Measurements from ENCODE around the gene ANXA5. TPM values are rescaled to one million over a fixed set of nuclear protein-coding genes. Genes with fewer than 3 reads are reported as not detected.

Gene ANXA5
- total RNA-seq, 1 donor from 2014 or later = 216 TPM

- Histone ChIP-seq H3K36me3 (peaks cover 15% of the 10 kb centered on the region), H3K4me1 (no peaks in the 10 kb centered on the region), H3K27ac (no peak overlapping the region), H3K9ac (no peak overlapping the region), H3K79me2 (ENCODE audit: low read depth) (peaks cover 17% of the 10 kb centered on the region), H3F3A (ENCODE audit: low read depth) (no peaks in the 10 kb centered on the region), H2AFZ (replicated peaks) (no peak overlapping the region), H3K9me3 (ENCODE audit: low read depth) (no peaks in the 10 kb centered on the region), H3K27me3 (no peaks in the 10 kb centered on the region), H4K20me1 (ENCODE audit: low read depth) (no peaks in the 10 kb centered on the region), H3K4me2 (no peak overlapping the region), H3K4me3 (no peak overlapping the region)
- no peaks in the 10 kb centered on the region for H3K27me3 Mint-ChIP-seq (ENCODE audit: insufficient read depth, low read depth)
- H3K27ac Mint-ChIP-seq = no peak overlapping the region
- no peaks in the 10 kb centered on the region for H3K4me1 Mint-ChIP-seq
- H3K36me3 Mint-ChIP-seq = peaks cover 26% of the 10 kb centered on the region
- TF ChIP-seq EZH2phosphoT487 (IDR thresholded peaks at IDR 0.05) = no peak
- no peak for TF ChIP-seq EZH2 (IDR thresholded peaks at IDR 0.05)
- TF ChIP-seq CTCF (IDR thresholded peaks at IDR 0.05) = no peak
- no peak overlapping the region for H3K4me3 Mint-ChIP-seq
- no peaks in the 10 kb centered on the region for H3K9me3 Mint-ChIP-seq
- DNase-seq (ENCODE audit: low spot score) = no peak
Measured at GRCh38 chr4:121684016-121684415, 12.8 kb downstream of the ANXA5 start.

- Histone ChIP-seq H3K4me1 (no peaks in the 10 kb centered on the region), H3K27me3 (no peaks in the 10 kb centered on the region), H3K27ac (no peak overlapping the region), H3K9me3 (ENCODE audit: low read depth) (no peaks in the 10 kb centered on the region), H2AFZ (replicated peaks) (no peak overlapping the region), H3K79me2 (ENCODE audit: low read depth) (no peaks in the 10 kb centered on the region), H3K9ac (no peak overlapping the region), H3K4me3 (no peak overlapping the region), H3K4me2 (no peak overlapping the region), H4K20me1 (ENCODE audit: low read depth) (no peaks in the 10 kb centered on the region), H3K36me3 (peaks cover 15% of the 10 kb centered on the region), H3F3A (ENCODE audit: low read depth) (no peaks in the 10 kb centered on the region)
- Mint-ChIP-seq H3K4me1 (no peaks in the 10 kb centered on the region), H3K27ac (no peak overlapping the region), H3K27me3 (ENCODE audit: insufficient read depth, low read depth) (no peaks in the 10 kb centered on the region), H3K4me3 (no peak overlapping the region), H3K36me3 (peaks cover 36% of the 10 kb centered on the region), H3K9me3 (no peaks in the 10 kb centered on the region)
- no peak for TF ChIP-seq EZH2 (IDR thresholded peaks at IDR 0.05)
- TF ChIP-seq CTCF (IDR thresholded peaks at IDR 0.05) = no peak
- TF ChIP-seq EZH2phosphoT487 (IDR thresholded peaks at IDR 0.05) = no peak
- DNase-seq (ENCODE audit: low spot score) = no peak
Measured at GRCh38 chr4:121680571-121680970, 16.2 kb downstream of the ANXA5 start.

GRCh38 chr4:121679951-121680350 lies 16.8 kb downstream of the ANXA5 start:
- peaks cover 30% of the 10 kb centered on the region for H3K36me3 Mint-ChIP-seq
- H3K4me1 Mint-ChIP-seq = no peaks in the 10 kb centered on the region

More at GRCh38 chr4:121679951-121680350, 16.8 kb downstream of the ANXA5 start:
- Histone ChIP-seq H4K20me1 (ENCODE audit: low read depth) (no peaks in the 10 kb centered on the region), H3K27me3 (no peaks in the 10 kb centered on the region), H3F3A (ENCODE audit: low read depth) (no peaks in the 10 kb centered on the region), H3K4me1 (no peaks in the 10 kb centered on the region), H3K4me2 (no peak overlapping the region), H3K4me3 (no peak overlapping the region), H3K9me3 (ENCODE audit: low read depth) (no peaks in the 10 kb centered on the region), H3K36me3 (peaks cover 15% of the 10 kb centered on the region), H2AFZ (replicated peaks) (no peak overlapping the region), H3K79me2 (ENCODE audit: low read depth) (no peaks in the 10 kb centered on the region), H3K27ac (no peak overlapping the region), H3K9ac (no peak overlapping the region)
- Mint-ChIP-seq H3K9me3 (no peaks in the 10 kb centered on the region), H3K27me3 (ENCODE audit: insufficient read depth, low read depth) (no peaks in the 10 kb centered on the region), H3K4me3 (no peak overlapping the region), H3K27ac (no peak overlapping the region)
- no peak for DNase-seq (ENCODE audit: low spot score)
- TF ChIP-seq EZH2 (IDR thresholded peaks at IDR 0.05) = no peak
- no peak for TF ChIP-seq CTCF (IDR thresholded peaks at IDR 0.05)
- TF ChIP-seq EZH2phosphoT487 (IDR thresholded peaks at IDR 0.05) = no peak

All from neural progenitor cell (in vitro differentiated cells).